HG02798 (cell line): ENCODE data around the gene MTMR3.

Experiments used
- ATAC-seq: cut with Tn5 transposase; IDR thresholded peaks from one replicate; pipeline ENCODE4 v1.9.1; 2021; ENCODE audit warnings: mild to moderate bottlenecking; ENCODE audit not compliant: unreplicated experiment, poor library complexity

Gene MTMR3

GRCh38 chr22:29867260-29867659 is 15.7 kb upstream of the MTMR3 start:
- ATAC-seq = no peak

- no peak for ATAC-seq
Observed at GRCh38 chr22:29867851-29868250, 15.1 kb upstream of the MTMR3 start.

DNA sequence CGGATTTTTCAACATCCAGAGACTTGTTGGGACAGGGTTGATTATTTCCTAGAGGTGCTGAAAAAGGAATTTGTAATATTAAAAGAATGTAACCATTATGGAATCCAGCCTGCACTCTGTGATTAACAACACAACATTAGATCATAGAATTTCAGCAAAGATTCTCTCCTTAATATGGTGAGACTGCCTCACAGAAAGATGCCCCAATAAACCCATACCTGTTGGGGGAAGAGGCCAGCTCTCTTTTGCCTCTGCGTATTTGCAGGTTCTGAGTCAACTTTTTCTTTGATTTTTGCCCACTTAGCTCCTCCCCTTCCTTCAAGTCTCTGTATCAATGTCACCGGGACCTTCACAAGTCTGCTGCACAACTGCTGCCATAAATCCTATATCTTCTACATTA is 12.4 kb upstream of the MTMR3 start:
- ATAC-seq = no peak

DNA sequence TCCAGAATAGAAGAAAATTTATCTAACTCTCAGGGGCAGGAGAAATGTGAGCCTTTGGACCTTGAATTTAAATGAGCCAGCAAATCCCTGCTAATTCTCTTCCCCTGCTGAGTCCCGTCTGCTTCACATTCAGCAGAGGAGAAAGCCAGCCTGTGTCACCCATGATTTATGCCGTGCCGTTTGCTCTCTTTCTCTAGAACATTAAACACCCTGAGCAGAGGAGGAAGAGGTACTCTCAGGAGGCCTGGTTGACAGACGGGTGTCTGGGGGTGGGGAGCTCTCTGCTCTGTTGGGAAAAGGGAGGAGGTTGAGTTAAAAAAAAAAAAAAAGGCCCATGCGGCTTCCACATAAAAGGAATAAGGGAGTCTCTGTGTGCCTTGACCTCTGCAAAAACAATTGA is 11.3 kb upstream of the MTMR3 start:
- ATAC-seq = no peak

DNA sequence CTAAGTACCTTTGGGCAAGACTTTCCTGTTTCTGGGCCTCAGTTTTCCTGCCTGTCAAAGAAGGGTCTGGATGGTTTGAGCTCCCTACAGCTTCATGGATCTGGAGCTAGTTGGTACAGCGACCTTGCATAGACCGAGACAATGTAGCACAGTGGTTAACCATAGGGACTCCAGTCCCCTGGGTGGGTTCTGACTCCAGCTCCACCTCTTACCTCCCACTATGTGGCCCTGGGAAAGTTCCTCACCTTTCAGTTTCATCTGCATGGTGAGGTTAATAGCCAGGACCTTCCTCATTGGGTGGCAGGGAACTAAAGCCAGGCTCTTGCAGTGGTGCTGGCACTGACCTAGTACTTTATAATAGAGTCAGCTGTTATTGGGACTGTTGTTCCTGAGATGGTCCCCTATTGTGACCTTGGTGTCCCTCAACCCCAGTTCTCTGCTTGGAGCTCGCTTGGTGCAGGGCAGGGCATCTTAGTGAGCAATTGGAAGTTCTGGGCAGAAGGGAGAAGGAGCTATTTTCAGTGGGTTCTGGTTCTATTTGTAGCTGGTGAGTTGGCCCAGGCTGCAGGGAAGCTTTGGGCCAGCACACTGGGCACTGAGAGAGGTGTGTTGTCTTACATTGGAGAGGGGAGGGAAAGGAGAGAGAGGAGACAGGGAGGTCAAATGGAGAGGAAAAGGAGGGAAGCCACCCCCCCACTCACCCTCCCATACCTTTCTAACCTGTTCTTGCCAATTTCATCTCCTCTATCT is 10.7 kb upstream of the MTMR3 start:
- no peak for ATAC-seq

- ATAC-seq = no peak
Observed at GRCh38 chr22:29872989-29873388, 10.0 kb upstream of the MTMR3 start.

DNA sequence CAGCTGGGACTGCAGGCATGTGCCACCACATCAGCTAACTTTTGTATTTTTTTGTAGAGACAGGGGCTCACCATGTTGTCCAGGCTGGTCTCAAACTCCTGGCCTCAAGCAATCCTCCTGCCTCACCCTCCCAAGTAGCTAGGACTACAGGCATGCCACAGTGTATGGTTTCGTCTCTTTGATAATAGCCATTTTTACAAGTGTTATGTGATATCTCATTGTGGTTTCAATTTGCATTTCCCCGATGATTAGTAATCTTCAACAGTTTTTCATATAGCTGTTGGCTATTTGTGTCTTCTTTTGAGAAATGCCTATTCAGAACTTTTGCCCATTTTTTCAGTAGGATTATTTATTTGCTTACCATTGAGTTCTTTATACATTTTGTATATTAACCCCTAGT is 9.0 kb upstream of the MTMR3 start:
- ATAC-seq = no peak

DNA sequence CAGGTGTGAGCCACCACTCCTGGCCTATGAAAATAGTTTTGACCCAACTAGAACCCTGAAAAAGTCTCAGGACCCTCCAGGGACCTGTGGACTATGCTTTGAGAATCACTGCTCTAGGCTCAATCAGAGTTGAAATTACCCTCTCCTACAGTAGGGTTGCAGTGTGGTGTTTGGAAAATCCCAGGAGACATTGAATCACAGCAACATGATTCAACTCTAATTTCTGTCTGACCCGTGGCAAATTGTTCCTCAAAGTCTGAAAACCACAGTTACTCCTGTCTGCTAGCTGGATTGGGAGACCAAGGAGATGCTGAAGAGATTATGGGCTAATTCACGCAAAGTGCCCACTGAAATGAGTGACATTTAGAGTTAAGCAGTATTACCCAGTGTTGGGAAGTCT is 5.4 kb upstream of the MTMR3 start:
- ATAC-seq = no peak

- ATAC-seq = no peak
Observed at GRCh38 chr22:29879753-29880152, 3.2 kb upstream of the MTMR3 start.

DNA sequence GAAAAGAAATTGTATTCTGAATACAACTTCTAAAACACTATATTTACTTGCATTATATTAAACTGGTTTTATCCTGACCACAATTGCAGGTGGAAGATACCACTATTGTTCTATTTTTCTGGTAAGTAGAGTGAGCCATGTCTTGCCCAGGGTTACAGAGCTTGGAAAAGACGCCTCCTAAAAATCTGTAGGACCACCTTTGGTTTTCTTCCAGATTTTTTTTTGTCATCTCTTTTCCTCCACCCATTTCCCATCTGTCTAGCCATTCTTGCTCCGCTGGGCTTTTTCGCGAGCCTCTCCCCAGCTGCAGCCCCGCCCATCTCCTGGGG is 294 bp upstream of the MTMR3 start:
- no peak for ATAC-seq

DNA sequence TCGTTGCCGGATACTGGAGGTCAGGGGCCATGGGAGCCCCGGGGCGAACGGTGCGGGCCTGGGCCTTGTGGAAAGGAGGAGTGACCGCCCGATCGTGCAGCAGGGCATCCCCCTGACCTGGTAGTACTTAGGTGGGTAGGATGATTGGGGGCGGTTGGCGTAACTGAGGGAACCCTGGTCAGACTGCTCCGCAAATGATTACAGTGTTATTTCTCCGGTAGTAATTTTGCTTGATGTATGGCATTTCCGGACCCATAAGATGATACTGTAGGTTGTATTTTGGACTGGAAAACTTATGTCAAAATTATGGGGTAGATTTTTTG is 762 bp downstream of the MTMR3 start:
- no peak for ATAC-seq

GRCh38 chr22:29885610-29886009 is 2.6 kb downstream of the MTMR3 start:
- no peak for ATAC-seq

DNA sequence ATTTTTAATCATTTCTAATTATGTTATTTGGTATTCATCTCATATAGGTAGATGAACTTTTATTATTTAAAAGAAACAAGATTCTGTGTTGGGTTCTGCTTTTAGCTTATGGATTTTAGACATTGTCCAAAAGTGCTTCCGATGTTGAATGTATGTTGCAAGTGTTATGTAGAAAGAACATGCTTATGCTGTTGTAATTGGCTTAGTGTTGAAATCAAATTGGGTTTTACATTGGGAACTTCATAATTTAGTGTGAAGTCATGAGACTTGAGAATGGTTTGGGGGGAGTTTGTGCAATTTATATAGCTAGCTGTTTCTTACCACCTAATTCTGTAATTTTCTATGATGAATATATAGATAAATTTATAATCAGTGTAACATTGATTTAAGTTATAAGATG is 3.6 kb downstream of the MTMR3 start:
- ATAC-seq = no peak

DNA sequence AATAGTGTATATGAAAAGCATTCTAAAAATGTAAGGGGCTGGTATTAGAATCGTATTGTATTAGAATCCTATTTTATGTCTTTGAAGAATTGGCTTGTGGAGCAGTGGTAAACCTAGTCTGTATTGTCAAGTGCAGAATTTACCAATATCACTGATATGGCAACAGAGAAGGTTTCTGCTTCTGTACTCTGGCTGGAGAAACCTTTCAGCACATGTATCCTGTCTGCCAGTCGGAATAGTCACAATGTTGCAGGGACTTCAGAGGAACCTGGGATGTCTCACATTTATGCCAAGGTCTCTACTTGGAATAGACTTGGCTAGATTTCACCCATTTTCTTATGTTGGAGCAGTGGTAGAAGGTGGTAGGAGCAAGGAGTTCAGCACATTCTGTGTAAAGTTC is 4.4 kb downstream of the MTMR3 start:
- no peak for ATAC-seq

- ATAC-seq = no peak
Observed at GRCh38 chr22:29890760-29891159, 7.8 kb downstream of the MTMR3 start.

- ATAC-seq = no peak
Observed at GRCh38 chr22:29892315-29893156, 9.6 kb downstream of the MTMR3 start.

DNA sequence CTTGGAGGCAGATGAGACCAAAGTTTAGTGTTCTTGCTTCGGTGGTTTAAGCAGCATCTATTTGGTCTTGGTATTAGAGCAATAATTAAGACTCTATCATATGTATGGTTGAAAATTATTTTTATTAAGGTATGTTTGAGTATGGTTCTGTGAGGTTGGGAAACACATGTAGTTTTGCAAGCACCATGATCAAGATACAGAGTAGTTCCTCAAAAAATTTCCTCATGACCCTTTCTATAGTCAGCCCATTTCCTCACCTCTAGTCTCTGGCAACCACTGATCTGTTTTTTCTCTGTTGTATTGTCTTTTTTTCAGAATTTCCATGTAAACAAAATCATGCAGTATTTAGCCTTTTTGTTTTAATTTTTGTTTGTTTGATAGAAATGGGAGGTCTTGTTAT is 18.4 kb downstream of the MTMR3 start:
- ATAC-seq = no peak

GRCh38 chr22:29903371-29903770 is 20.4 kb downstream of the MTMR3 start:
- ATAC-seq = no peak

DNA sequence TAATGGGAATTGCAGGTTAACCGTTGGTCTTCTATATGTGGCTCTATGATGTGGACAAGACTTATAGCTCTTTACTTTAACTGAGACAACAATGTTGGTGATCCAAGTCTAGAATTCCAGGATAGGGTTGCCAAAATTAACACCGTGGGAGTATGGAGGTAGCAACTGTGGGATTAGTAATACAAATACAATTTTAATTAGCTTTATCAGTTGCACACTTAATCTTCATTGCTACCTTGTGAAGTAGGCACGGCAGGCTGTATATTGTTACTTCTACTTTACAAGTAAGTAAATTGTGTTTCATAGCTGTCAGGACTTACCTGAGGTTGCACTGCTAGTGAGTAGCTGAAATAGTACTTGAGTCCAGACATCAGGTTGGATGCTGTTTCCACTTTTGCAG is 21.0 kb downstream of the MTMR3 start:
- ATAC-seq = no peak

- no peak for ATAC-seq
Observed at GRCh38 chr22:29907753-29908515, 25.0 kb downstream of the MTMR3 start.

DNA sequence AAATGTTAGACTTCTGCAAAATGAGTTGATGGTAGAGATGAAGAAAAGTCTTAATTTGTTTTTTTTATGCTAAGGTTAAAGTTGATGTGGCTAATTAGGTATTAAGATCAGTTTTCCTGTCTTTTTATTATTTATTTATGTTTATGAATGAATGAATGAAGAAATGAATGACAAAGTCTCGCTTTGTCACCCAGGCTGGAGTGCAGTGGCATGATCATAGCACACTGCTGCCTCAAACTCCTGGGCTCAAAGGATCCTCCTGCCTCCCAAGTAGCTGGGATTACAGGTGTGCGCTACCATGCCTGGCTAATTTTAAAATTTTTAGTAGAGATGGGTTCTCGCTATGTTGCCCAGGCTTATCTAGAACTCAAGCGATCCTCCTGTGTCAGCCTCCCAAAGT is 29.2 kb downstream of the MTMR3 start:
- no peak for ATAC-seq
